Activated naive CD8-positive, alpha-beta T cell treated with anti-CD3 and anti-CD28 coated beads for 36 hours (primary cell): Measurements from ENCODE around the gene MBOAT7. TPM values are rescaled to one million over a fixed set of nuclear protein-coding genes. Genes with fewer than 3 reads are reported as not detected.

ENCODE experiments used
- DNase-seq: peaks from one replicate; pipeline ENCODE4 v3.0.0; 2021
- H3K27ac Mint-ChIP-seq: one replicate; pipeline ENCODE4 v1.8.0; 2022; ENCODE audit warnings: mild to moderate bottlenecking, moderate library complexity, mixed read lengths
- H3K27me3 Mint-ChIP-seq: one replicate; pipeline ENCODE4 v1.8.0; 2022; ENCODE audit warnings: mild to moderate bottlenecking, mixed read lengths
- H3K36me3 Mint-ChIP-seq: one replicate; pipeline ENCODE4 v1.8.0; 2021; ENCODE audit warnings: mild to moderate bottlenecking, mixed read lengths
- H3K4me1 Mint-ChIP-seq: one replicate; pipeline ENCODE4 v1.8.0; 2021; ENCODE audit warnings: mixed read lengths
- H3K4me3 Mint-ChIP-seq: one replicate; pipeline ENCODE4 v1.8.0; 2022; ENCODE audit warnings: mild to moderate bottlenecking, moderate library complexity, mixed read lengths
- H3K9me3 Mint-ChIP-seq: one replicate; pipeline ENCODE4 v1.8.0; 2022; ENCODE audit warnings: mixed read lengths
- total RNA-seq, 2 experiments: library from RNA; stranded (reverse); gene quantifications; one replicate each; pipeline ENCODE4 v1.2.3, GENCODE V29; 2021

MBOAT7 gene
- total RNA-seq, 2 experiments from 2014 or later, result 57.0 to 57.1 TPM

DNA sequence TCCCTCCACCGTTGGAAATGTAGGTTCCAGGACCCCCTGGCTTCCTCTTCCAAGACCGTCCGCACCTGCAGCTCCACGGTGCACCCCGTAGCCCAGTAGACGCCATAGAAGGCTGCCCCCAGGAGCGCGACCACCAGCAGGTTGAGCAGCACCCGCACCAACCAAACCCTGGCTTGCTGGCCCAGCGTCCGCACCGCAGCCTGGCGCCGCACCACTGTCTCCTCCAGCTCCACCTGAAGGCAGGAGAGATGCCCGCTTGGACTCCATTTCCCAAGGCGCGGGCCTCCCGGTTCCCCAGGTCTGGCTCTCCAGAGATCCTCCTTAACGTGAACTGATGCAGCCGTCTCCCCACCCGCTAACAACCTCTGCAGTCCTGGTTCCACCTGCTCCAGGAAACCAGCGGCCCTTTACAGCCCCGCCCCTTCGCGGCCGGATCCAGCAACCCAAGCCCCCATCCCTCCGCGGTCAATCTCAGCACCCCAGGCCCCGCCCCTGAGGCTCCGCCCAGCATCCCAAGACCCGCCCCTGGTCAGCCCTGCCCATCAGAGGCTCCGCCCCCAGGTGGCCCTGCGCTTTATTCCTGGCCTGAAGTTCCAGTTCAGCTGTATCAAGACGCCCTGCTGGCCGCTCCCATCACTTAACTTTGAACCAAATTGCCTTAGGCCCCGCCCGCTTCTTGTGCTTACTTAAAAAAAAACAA is 24.9 kb downstream of the MBOAT7 start:
- no peak overlapping the region for H3K27ac Mint-ChIP-seq
- peaks cover 38% of the 10 kb centered on the region for H3K27me3 Mint-ChIP-seq
- no peaks in the 10 kb centered on the region for H3K9me3 Mint-ChIP-seq
- H3K36me3 Mint-ChIP-seq, result no peaks in the 10 kb centered on the region
- peak overlapping the region; percentile 18 for H3K4me3 Mint-ChIP-seq
- peaks cover 28% of the 10 kb centered on the region for H3K4me1 Mint-ChIP-seq
- peak; percentile 54 for DNase-seq

DNA sequence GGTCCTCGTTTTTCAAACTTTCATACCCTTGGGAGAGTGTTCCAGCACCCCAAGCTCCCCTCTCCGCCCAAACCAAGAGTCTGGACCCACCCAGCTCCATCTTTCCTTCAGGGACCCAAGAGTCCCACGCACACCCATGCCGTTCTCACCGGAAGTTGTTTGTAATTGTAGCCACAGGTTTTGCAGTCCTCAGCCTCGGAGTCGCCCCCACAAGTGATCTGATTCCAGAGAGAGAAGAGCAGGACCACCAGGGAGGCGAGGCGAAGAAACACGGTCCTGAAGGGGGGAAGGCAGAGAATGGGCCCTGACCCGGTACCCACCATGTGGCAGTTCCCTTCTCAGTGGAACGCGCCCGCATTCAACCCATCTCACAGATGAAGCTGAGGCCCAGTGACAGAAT is 26.5 kb downstream of the MBOAT7 start:
- H3K36me3 Mint-ChIP-seq, result no peaks in the 10 kb centered on the region
- H3K27me3 Mint-ChIP-seq, result peaks cover 38% of the 10 kb centered on the region
- H3K4me3 Mint-ChIP-seq, result peak overlapping the region; percentile 33
- peaks cover 32% of the 10 kb centered on the region for H3K4me1 Mint-ChIP-seq
- no peak overlapping the region for H3K27ac Mint-ChIP-seq
- DNase-seq, result no peak
- H3K9me3 Mint-ChIP-seq, result no peaks in the 10 kb centered on the region

DNA sequence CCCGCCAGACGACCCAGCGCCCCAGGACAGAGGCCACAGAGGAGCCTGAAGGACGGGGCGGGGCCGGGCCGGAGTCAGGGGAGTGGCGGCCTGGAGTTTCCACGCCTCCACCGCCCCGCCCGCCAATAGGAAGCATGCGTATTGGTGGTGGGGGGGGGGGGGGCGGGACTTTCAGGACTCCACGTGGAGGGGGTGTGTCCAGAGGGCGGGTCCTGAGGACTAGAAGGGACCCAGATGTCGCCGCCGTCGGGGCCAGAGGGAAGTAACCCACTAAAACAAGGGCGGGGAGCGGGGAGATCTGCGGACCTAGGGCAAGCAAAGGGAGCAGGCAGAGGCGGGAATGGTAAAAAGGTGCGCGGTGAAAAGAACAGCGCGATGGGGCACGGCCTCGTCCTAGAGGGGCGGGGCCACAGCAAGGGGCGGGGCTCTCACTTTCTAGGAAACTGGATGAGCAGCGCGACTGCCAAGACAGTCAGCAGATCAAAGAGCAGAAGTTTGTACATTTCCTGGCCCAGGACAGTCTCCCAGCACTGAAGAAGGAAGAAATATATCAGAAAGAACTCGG is 27.1 kb downstream of the MBOAT7 start:
- H3K9me3 Mint-ChIP-seq, result no peaks in the 10 kb centered on the region
- peak; percentile 76 for DNase-seq
- H3K27me3 Mint-ChIP-seq, result peaks cover 38% of the 10 kb centered on the region
- H3K4me3 Mint-ChIP-seq, result peak overlapping the region; percentile 77
- no peak overlapping the region for H3K27ac Mint-ChIP-seq
- H3K36me3 Mint-ChIP-seq, result no peaks in the 10 kb centered on the region
- H3K4me1 Mint-ChIP-seq, result peaks cover 32% of the 10 kb centered on the region

DNA sequence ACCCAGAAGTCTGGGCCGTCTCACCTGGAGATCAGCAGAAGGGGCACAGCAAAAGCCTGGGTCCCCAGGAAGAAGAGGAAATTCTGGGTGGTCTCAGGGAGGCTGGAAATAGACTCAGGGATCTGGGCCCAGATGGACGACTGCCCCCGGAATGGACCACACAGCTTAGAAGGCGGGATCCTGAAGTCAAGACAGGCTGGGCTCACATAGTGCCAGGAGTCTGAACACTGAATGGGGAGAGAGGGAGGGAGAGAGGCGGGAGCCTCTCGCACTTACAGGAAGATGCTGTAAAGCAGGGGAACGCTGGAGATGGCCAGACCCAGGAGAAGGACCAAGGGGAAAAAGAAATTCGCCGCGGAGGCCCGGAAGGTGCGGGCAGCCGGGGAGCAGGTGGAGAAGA is 28.5 kb downstream of the MBOAT7 start:
- H3K36me3 Mint-ChIP-seq, result peaks cover 6% of the 10 kb centered on the region
- H3K27ac Mint-ChIP-seq, result peak overlapping the region; percentile 98
- no peak for DNase-seq
- peaks cover 30% of the 10 kb centered on the region for H3K27me3 Mint-ChIP-seq
- H3K9me3 Mint-ChIP-seq, result no peaks in the 10 kb centered on the region
- peaks cover 35% of the 10 kb centered on the region for H3K4me1 Mint-ChIP-seq
- peak overlapping the region; percentile 98 for H3K4me3 Mint-ChIP-seq

DNA sequence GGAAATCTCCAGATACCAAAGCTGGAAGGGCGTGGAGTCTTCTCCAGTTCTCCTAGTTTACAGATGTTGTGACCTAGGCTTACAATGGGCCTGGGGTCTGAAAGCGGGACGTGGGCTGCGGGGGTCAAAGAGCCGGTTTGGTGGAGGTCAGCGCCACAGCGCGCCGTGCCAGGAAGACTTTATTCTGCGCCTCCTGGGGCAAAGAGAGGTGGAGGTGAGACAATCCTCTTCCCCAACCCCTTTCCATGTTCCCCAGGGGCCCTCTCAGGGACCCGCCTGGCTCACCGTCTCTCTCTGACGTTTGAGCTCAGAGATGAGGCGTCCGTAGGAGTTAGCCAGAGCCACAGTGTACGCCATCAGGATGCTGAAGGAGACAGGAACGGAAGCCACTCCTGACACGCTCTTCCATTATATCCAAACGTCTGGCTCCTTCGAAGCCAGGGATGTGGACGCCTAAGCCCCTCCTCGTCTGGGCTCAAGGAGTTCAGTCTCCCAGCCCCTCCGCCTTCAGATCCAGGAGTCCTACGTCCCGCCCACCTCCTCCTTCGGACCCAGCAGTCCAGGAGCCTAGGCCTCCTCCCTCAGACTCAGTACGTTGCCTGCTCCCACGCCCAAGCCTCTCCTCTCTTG is 29.1 kb downstream of the MBOAT7 start:
- DNase-seq, result peak; percentile 19
- Mint-ChIP-seq H3K9me3 (no peaks in the 10 kb centered on the region), H3K4me1 (peaks cover 35% of the 10 kb centered on the region), H3K27ac (peak overlapping the region; percentile 98), H3K36me3 (peaks cover 7% of the 10 kb centered on the region), H3K27me3 (peaks cover 25% of the 10 kb centered on the region), H3K4me3 (peak overlapping the region; percentile 98)

DNA sequence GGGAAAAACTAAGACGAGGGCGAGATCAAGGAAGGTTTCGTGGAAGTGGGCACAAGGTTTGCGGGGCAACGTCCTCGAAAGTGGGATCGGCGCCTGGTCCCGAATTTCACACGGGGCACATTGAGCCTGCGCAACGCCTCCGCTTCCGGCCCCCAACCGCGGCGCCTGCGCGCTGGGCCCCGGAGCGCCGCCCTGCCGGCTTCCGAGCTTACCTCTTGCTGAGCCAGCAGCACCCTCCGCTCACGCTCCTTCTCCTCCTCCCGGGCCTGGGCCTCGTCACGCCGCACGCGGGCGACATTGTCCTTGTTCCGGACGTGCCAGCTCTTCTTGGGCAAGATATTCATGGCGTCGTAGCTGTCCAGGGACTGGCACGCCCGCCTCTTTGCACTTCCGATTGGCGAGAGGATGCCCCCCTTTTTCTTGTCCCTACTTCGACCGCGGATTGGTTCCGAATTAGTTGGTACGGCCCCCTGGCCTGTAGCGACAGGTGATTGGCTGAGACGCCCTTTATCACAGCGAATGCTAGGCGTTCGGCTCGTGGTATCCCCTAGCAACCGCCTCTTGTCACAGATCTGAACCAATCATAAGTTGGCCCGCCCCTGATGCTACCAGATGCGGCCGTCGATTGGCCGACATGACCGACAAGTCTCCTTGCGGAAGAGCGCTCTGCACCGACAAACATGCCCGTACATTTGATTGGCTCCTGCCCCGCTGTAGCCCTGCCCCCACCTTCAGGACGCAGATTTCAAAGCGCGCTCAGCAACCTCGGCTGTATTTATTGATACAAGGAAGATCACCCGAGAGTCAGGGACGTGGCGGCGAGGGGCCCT is 29.8 kb downstream of the MBOAT7 start, which contains the start of gene LENG1:
TSS of gene LENG1 (minus strand) at position 370 of the 830 bp plus-strand sequence. CDS start at position 344, 26 bp downstream.
- Mint-ChIP-seq H3K36me3 (peaks cover 13% of the 10 kb centered on the region), H3K4me1 (peaks cover 40% of the 10 kb centered on the region), H3K4me3 (peak within 1 kb of the TSS; percentile 98), H3K27me3 (peaks cover 17% of the 10 kb centered on the region), H3K27ac (peak within 1 kb of the TSS; percentile 98), H3K9me3 (no peaks in the 10 kb centered on the region)
- peak; percentile 97 for DNase-seq

DNA sequence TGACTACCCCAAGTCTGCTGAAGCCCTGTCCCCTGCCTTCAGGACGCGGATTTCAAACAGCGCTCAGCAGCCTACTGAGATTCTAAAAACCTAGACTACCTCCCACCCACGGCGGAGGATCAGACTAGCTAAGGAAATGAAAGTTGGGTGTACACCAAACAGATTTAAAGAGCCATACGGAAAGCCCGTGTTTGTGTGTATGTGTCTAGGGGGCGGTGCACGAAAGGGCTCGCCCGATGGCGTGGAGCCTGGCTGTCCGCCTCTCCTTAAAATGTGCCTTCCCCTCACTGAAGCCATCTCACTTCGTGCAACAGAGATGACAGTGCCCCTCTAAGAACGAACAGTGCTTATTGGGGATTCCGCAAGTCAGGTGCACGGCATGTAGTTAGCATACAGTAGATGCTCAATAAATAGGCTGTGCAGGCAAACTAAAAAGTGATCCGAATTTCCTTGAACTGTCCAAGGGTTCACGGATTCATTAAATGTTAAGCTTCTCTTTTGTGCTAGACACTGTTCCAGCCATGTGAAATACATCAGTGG is 30.5 kb downstream of the MBOAT7 start:
- peak overlapping the region; percentile 98 for H3K27ac Mint-ChIP-seq
- peak overlapping the region; percentile 98 for H3K4me3 Mint-ChIP-seq
- no peaks in the 10 kb centered on the region for H3K9me3 Mint-ChIP-seq
- H3K4me1 Mint-ChIP-seq, result peaks cover 41% of the 10 kb centered on the region
- H3K27me3 Mint-ChIP-seq, result peaks cover 11% of the 10 kb centered on the region
- DNase-seq, result peak; percentile 57
- peaks cover 20% of the 10 kb centered on the region for H3K36me3 Mint-ChIP-seq

DNA sequence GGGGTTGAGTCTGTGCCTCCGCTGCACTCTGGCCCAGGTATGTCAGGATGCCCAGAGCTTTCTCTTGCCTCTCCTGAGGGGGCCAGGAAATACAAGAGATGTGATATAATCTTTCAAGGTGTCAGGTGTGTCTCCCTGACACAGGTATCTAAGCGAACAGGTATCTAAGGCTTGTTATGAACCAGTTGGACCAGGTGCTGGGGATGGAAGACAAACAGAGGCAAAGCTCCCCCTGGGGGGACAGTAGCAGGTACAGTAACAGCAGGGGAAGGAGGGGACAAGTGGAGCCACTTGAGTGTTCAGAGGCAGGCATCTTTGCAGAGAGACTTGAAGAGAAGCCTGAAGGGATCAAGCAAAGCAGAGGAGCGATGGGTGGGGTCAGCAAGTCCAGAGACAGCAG is 32.4 kb downstream of the MBOAT7 start:
- H3K27ac Mint-ChIP-seq, result peak overlapping the region; percentile 6
- H3K4me3 Mint-ChIP-seq, result no peak overlapping the region
- H3K27me3 Mint-ChIP-seq, result no peaks in the 10 kb centered on the region
- no peak for DNase-seq
- no peaks in the 10 kb centered on the region for H3K9me3 Mint-ChIP-seq
- peaks cover 27% of the 10 kb centered on the region for H3K36me3 Mint-ChIP-seq
- H3K4me1 Mint-ChIP-seq, result peaks cover 37% of the 10 kb centered on the region

DNA sequence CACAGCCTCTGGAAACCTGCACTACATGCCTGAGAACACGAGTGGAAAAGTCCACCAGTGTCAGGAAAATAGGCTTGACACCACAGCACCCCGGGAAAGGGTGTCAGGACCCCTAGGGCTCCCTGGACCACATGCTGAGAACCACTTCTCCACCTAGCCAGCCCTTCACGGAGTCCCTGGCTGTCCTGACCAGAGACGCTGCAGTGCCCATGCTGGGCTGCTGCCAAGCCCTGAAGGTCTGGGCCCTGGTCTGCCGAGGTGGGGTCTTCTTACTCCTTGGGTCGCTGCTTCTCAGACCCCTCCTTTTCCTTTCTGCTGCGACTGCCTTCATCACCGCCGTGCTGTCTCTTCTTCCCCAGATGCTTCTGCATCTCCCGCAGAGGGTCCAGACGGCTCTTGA is 32.9 kb downstream of the MBOAT7 start:
- no peaks in the 10 kb centered on the region for H3K9me3 Mint-ChIP-seq
- H3K36me3 Mint-ChIP-seq, result peaks cover 27% of the 10 kb centered on the region
- H3K27ac Mint-ChIP-seq, result peak overlapping the region; percentile 6
- H3K4me3 Mint-ChIP-seq, result no peak overlapping the region
- no peak for DNase-seq
- H3K27me3 Mint-ChIP-seq, result no peaks in the 10 kb centered on the region
- H3K4me1 Mint-ChIP-seq, result peaks cover 37% of the 10 kb centered on the region

DNA sequence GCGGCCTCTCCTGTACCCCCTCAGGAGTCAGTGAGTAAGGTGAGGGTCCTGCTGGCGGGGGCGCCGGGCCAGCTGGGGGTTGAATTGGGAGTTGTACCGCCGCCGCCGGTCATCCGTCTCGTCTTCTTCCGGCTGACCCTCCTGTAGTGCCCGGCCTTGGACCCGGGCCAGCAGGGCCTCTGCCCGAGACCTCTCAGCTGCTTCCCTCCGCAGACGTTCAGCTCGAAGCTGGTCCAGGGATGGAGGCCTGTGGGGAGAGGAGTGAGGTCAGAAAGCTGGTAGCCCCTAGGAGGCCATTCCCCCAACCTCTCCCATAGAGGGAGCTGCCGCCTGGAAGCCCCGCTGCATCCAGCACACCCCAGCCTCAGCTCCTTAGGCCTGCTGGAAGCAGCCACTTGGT is 33.7 kb downstream of the MBOAT7 start:
- Mint-ChIP-seq H3K4me1 (peaks cover 33% of the 10 kb centered on the region), H3K36me3 (peaks cover 27% of the 10 kb centered on the region), H3K4me3 (no peak overlapping the region), H3K27ac (no peak overlapping the region), H3K27me3 (no peaks in the 10 kb centered on the region), H3K9me3 (no peaks in the 10 kb centered on the region)
- DNase-seq, result no peak

DNA sequence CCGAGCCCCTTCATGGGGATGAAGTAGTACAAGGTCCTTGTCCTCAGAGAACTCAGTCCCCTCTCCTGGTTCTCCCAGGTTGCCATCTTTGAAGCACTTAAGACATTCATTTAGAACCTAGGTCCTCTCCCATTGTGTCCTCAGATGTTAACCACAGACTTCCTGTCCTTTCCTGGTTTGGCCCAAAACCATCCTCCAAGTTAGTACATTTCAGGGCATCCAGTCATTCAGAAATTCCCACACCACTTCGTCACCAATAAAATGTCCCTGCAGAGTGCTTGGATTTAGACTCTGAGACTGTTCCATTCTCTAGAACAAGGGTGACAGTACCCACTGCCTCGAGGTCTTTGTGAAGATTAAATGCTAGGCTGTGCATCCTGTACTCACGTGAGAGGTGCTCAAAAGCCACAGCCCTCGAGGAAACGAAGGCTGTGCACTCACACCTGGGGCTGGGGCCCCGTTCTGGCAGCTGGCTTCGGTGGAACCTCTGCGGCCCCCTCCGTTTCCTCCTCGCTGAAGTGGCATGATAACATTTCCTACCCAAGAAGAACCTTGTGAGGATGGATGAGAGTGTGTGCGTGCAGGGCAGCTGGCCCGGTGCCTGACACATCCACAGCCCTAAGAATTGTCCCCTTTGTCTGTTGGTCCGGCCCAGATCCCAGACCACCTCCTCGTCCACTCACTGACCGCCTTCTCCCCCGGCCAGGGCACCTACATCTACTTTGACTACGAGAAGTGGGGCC is 34.6 kb downstream of the MBOAT7 start:
- H3K4me3 Mint-ChIP-seq, result no peak overlapping the region
- H3K9me3 Mint-ChIP-seq, result no peaks in the 10 kb centered on the region
- H3K27me3 Mint-ChIP-seq, result no peaks in the 10 kb centered on the region
- peak; percentile 43 for DNase-seq
- H3K4me1 Mint-ChIP-seq, result peaks cover 30% of the 10 kb centered on the region
- peak overlapping the region; percentile 77 for H3K27ac Mint-ChIP-seq
- peaks cover 32% of the 10 kb centered on the region for H3K36me3 Mint-ChIP-seq

DNA sequence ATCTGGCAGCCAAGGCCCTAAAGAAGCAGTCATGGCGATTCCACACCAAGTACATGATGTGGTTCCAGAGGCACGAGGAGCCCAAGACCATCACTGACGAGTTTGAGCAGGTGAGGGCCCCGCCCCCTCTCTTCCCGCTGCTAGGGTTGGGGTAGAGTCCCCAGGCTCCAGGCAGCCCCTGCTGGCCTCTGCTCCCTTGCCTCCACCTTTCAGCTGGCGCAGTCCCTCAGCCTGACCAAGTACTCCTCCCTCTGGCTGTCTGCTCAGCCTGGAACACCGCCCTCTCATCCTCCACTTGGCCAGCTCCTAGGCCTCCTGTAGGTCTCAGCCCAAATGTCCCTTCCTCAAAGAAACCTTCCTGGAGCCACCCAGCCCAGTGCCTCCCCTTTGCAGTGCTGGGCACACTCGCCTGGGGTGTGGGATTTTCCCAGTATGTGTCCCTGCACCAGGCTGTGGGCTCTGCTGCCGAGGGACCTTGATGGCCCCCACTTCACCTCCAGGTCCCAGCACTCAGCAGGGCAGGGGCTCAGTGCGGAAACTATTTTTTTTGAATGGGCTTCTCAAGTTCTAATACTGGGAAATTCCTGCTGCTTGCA is 35.6 kb downstream of the MBOAT7 start:
- Mint-ChIP-seq H3K4me3 (no peak overlapping the region), H3K27ac (peak overlapping the region; percentile 77), H3K4me1 (peaks cover 29% of the 10 kb centered on the region), H3K36me3 (peaks cover 36% of the 10 kb centered on the region), H3K27me3 (no peaks in the 10 kb centered on the region), H3K9me3 (no peaks in the 10 kb centered on the region)
- no peak for DNase-seq

DNA sequence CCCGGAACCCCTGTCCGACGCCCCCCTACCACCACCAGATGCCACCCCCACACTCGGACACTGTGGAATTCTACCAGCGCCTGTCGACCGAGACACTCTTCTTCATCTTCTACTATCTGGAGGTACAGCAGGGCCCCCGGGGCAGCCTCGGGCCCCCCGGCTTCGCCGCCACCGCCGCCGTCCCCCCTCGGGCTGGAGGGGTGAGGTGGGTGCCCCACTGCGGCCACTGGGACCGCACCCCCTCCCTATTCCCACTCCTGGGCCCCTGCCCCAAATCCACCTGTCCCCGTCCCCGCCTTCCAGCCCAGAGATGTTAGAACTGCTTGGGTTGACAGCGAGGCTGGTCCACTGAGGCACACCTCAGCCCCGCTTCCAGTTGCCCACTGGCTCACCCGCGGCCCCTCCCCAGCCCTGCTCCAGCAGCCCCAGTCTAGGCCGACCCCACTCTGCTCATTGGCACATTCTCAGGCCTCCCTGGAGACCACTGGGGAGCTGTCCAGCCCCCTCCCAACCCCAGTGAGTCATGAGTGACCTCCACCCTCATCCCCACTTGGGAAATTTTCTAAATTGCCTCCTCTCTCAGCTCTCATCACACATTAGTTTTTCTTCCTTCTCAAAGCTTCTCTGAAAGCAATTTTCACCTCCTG is 36.4 kb downstream of the MBOAT7 start:
- no peak overlapping the region for H3K27ac Mint-ChIP-seq
- H3K36me3 Mint-ChIP-seq, result peaks cover 36% of the 10 kb centered on the region
- peaks cover 20% of the 10 kb centered on the region for H3K4me1 Mint-ChIP-seq
- H3K4me3 Mint-ChIP-seq, result no peak overlapping the region
- no peaks in the 10 kb centered on the region for H3K9me3 Mint-ChIP-seq
- DNase-seq, result no peak
- H3K27me3 Mint-ChIP-seq, result no peaks in the 10 kb centered on the region
